ENCODE results near the gene PRRT3. TPM values are rescaled to one million over a fixed set of nuclear protein-coding genes. Genes with fewer than 3 reads are reported as not detected.

Gene PRRT3
- total RNA-seq: 1 to 10 TPM; 5.5 to 6.9 TPM

GRCh38 chr3:9951962-9952805 lies at the start of gene PRRT3:
TSS of gene PRRT3 (minus strand) at chr3:9952408. CDS start at chr3:9950115, 2,293 bp downstream.
- ATAC-seq: peak; percentile 88
- Mint-ChIP-seq H3K27ac (peak within 1 kb of the TSS; percentile 68), H3K9me3 (ENCODE audit: insufficient read depth) (no peaks in the 10 kb centered on the region), H3K4me1 (ENCODE audit: low read depth) (peaks cover 20% of the 10 kb centered on the region), H3K4me3 (peak within 1 kb of the TSS; percentile 78), H3K36me3 (ENCODE audit: low read depth) (peaks cover 5% of the 10 kb centered on the region), H3K27me3 (ENCODE audit: low read depth) (no peaks in the 10 kb centered on the region)
- DNase-seq: peak; percentile 74
- POLR2A ChIA-PET: interaction anchor here (0.9 to 1.6 kb wide), 4 partner anchors 12 to 108 kb away, joined by 3 to 10 read pairs (median 4); partner anchors contain the start of genes CRELD1, EMC3 and RPUSD3
- CTCF ChIA-PET: interaction anchor here (1.1 to 4.9 kb wide), 4 partner anchors 10 to 370 kb away, joined by 3 to 40 read pairs (median 4); partner anchors contain the start of gene CRELD1

- no peak overlapping the region for H3K27ac Mint-ChIP-seq
- POLR2A ChIA-PET: no interaction called here
- CTCF ChIA-PET: no interaction called here
- no peaks in the 10 kb centered on the region for H3K27me3 Mint-ChIP-seq (ENCODE audit: low read depth)
- H3K4me1 Mint-ChIP-seq (ENCODE audit: low read depth): peaks cover 8% of the 10 kb centered on the region
- H3K36me3 Mint-ChIP-seq (ENCODE audit: low read depth): peaks cover 52% of the 10 kb centered on the region
- DNase-seq: no peak
- ATAC-seq: no peak
- no peaks in the 10 kb centered on the region for H3K9me3 Mint-ChIP-seq (ENCODE audit: insufficient read depth)
- no peak overlapping the region for H3K4me3 Mint-ChIP-seq
Measured at GRCh38 chr3:10000686-10001085, 48.5 kb upstream of the PRRT3 start.

- H3K9me3 Mint-ChIP-seq (ENCODE audit: insufficient read depth): no peaks in the 10 kb centered on the region
- H3K27me3 Mint-ChIP-seq (ENCODE audit: low read depth): no peaks in the 10 kb centered on the region
- CTCF ChIA-PET: interaction anchor here (0.7 to 2.5 kb wide), 3 partner anchors 11 to 63 kb away, joined by 3 to 9 read pairs (median 3); no protein-coding TSS in a partner anchor
- peaks cover 6% of the 10 kb centered on the region for H3K4me1 Mint-ChIP-seq (ENCODE audit: low read depth)
- no peak for ATAC-seq
- H3K27ac Mint-ChIP-seq: no peak overlapping the region
- POLR2A ChIA-PET: no interaction called here
- H3K4me3 Mint-ChIP-seq: no peak overlapping the region
- no peak for DNase-seq
- H3K36me3 Mint-ChIP-seq (ENCODE audit: low read depth): peaks cover 42% of the 10 kb centered on the region
Measured at GRCh38 chr3:9994086-9994844, 42.1 kb upstream of the PRRT3 start.

GRCh38 chr3:9986230-9986725 lies 34.1 kb upstream of the PRRT3 start:
- Mint-ChIP-seq H3K9me3 (ENCODE audit: insufficient read depth) (no peaks in the 10 kb centered on the region), H3K27ac (peak overlapping the region; percentile 99), H3K36me3 (ENCODE audit: low read depth) (peaks cover 14% of the 10 kb centered on the region), H3K4me3 (peak overlapping the region; percentile 92), H3K4me1 (ENCODE audit: low read depth) (peaks cover 34% of the 10 kb centered on the region), H3K27me3 (ENCODE audit: low read depth) (no peaks in the 10 kb centered on the region)
- peak; percentile 65 for ATAC-seq
- POLR2A ChIA-PET: interaction anchor here (0.8 to 2.1 kb wide), 14 partner anchors 9 to 335 kb away, joined by 3 to 8 read pairs (median 4); partner anchors contain the start of genes IL17RE, PRRT3 and SEC13
- DNase-seq: no peak
- CTCF ChIA-PET: interaction anchor here (1.1 to 2.6 kb wide), 4 partner anchors 9 to 336 kb away, joined by 4 to 13 read pairs (median 6); partner anchors contain the start of gene CRELD1

GRCh38 chr3:9980251-9980650 lies 28.0 kb upstream of the PRRT3 start:
- H3K36me3 Mint-ChIP-seq (ENCODE audit: low read depth): peaks cover 19% of the 10 kb centered on the region
- no peaks in the 10 kb centered on the region for H3K27me3 Mint-ChIP-seq (ENCODE audit: low read depth)
- DNase-seq: no peak
- ATAC-seq: no peak
- ChIA-PET POLR2A (no interaction called here), CTCF (interaction anchor here (1.3 kb wide), 1 partner anchor 16 kb away, joined by 3 read pairs; no protein-coding TSS in a partner anchor)
- no peaks in the 10 kb centered on the region for H3K9me3 Mint-ChIP-seq (ENCODE audit: insufficient read depth)
- H3K27ac Mint-ChIP-seq: no peak overlapping the region
- no peak overlapping the region for H3K4me3 Mint-ChIP-seq
- peaks cover 14% of the 10 kb centered on the region for H3K4me1 Mint-ChIP-seq (ENCODE audit: low read depth)

- CTCF ChIA-PET: interaction anchor here (1.3 kb wide), 2 partner anchors 9 to 14 kb away, joined by 3 read pairs; no protein-coding TSS in a partner anchor
- H3K9me3 Mint-ChIP-seq (ENCODE audit: insufficient read depth): no peaks in the 10 kb centered on the region
- DNase-seq: no peak
- peaks cover 9% of the 10 kb centered on the region for H3K4me1 Mint-ChIP-seq (ENCODE audit: low read depth)
- POLR2A ChIA-PET: no interaction called here
- peaks cover 24% of the 10 kb centered on the region for H3K36me3 Mint-ChIP-seq (ENCODE audit: low read depth)
- H3K27ac Mint-ChIP-seq: no peak overlapping the region
- ATAC-seq: no peak
- no peak overlapping the region for H3K4me3 Mint-ChIP-seq
- H3K27me3 Mint-ChIP-seq (ENCODE audit: low read depth): no peaks in the 10 kb centered on the region
Measured at GRCh38 chr3:9978710-9979305, 26.6 kb upstream of the PRRT3 start.

- no peak overlapping the region for H3K4me3 Mint-ChIP-seq
- H3K27ac Mint-ChIP-seq: peak overlapping the region; percentile 15
- no peak for ATAC-seq
- H3K27me3 Mint-ChIP-seq (ENCODE audit: low read depth): no peaks in the 10 kb centered on the region
- H3K9me3 Mint-ChIP-seq (ENCODE audit: insufficient read depth): no peaks in the 10 kb centered on the region
- peaks cover 32% of the 10 kb centered on the region for H3K36me3 Mint-ChIP-seq (ENCODE audit: low read depth)
- ChIA-PET POLR2A (interaction anchor here (0.7 to 1.2 kb wide), 2 partner anchors 9 to 723 kb away, joined by 3 to 9 read pairs; no protein-coding TSS in a partner anchor), CTCF (interaction anchor here (0.7 to 2.5 kb wide), 6 partner anchors 10 to 44 kb away, joined by 3 to 13 read pairs (median 4); partner anchors contain the start of genes CRELD1 and EMC3)
- no peak for DNase-seq
- H3K4me1 Mint-ChIP-seq (ENCODE audit: low read depth): peaks cover 2% of the 10 kb centered on the region
Measured at GRCh38 chr3:9976721-9977709, 24.8 kb upstream of the PRRT3 start.

GRCh38 chr3:9970020-9970652 lies 17.9 kb upstream of the PRRT3 start:
- Mint-ChIP-seq H3K27ac (no peak overlapping the region), H3K4me1 (ENCODE audit: low read depth) (no peaks in the 10 kb centered on the region), H3K9me3 (ENCODE audit: insufficient read depth) (no peaks in the 10 kb centered on the region), H3K4me3 (no peak overlapping the region), H3K36me3 (ENCODE audit: low read depth) (peaks cover 56% of the 10 kb centered on the region), H3K27me3 (ENCODE audit: low read depth) (no peaks in the 10 kb centered on the region)
- no peak for DNase-seq
- ATAC-seq: no peak
- POLR2A ChIA-PET: no interaction called here
- CTCF ChIA-PET: no interaction called here

- ATAC-seq: no peak
- Mint-ChIP-seq H3K36me3 (ENCODE audit: low read depth) (peaks cover 55% of the 10 kb centered on the region), H3K4me3 (no peak overlapping the region), H3K27ac (peak overlapping the region; percentile 42), H3K4me1 (ENCODE audit: low read depth) (no peaks in the 10 kb centered on the region), H3K9me3 (ENCODE audit: insufficient read depth) (no peaks in the 10 kb centered on the region), H3K27me3 (ENCODE audit: low read depth) (no peaks in the 10 kb centered on the region)
- CTCF ChIA-PET: no interaction called here
- no peak for DNase-seq
- POLR2A ChIA-PET: no interaction called here
Measured at GRCh38 chr3:9969632-9970019, 17.4 kb upstream of the PRRT3 start.

GRCh38 chr3:9966841-9967240 lies 14.6 kb upstream of the PRRT3 start:
- DNase-seq (no peak), ATAC-seq (no peak)
- CTCF ChIA-PET: no interaction called here
- Mint-ChIP-seq H3K9me3 (ENCODE audit: insufficient read depth) (no peaks in the 10 kb centered on the region), H3K27me3 (ENCODE audit: low read depth) (no peaks in the 10 kb centered on the region), H3K4me1 (ENCODE audit: low read depth) (no peaks in the 10 kb centered on the region), H3K27ac (no peak overlapping the region), H3K4me3 (no peak overlapping the region), H3K36me3 (ENCODE audit: low read depth) (peaks cover 54% of the 10 kb centered on the region)
- POLR2A ChIA-PET: no interaction called here

Measured in activated CD8-positive, alpha-beta T cell treated with anti-CD3 and anti-CD28 coated beads, Interleukin-2, amount 10 ng/mL, durations not matched to agents 7 days and 5 days (primary cell).